Caco-2 (cell line): Measurements from ENCODE around the gene TNS3. TPM values are rescaled to one million over a fixed set of nuclear protein-coding genes. Genes with fewer than 3 reads are reported as not detected.
"Not testable (repeated sequence)": the region's sequence is repeated elsewhere in the genome, so short reads cannot be mapped to it uniquely, and the experiment has no call there.

Source experiments
- BruUV-seq: library from RNA; stranded (reverse); fragments of 400-500 nt; replicated peaks from 2 replicates; lab custom pipeline; 2021; lab: Mats Ljungman, UMichigan
- CTCF ChIA-PET: fragments of 300-600 bp; sonication (Branson Sonifier 250); formaldehyde crosslinking; loops from one replicate; lab custom pipeline; 2022; ENCODE audit warnings: antibody characterized with exemption; lab: Charles Lee
- POLR2A ChIA-PET: fragments of 300-600 bp; sonication (Branson Sonifier 250); formaldehyde crosslinking; loops from one replicate; lab custom pipeline; 2022; ENCODE audit warnings: antibody characterized with exemption; lab: Charles Lee
- DNase-seq, 2 experiments: peaks; one replicate each; pipeline versions ENCODE4 v3.0.0 to v3.0.0-alpha.2; 2020 to 2022
- H3K27me3 ChIP-seq: replicated peaks from 2 replicates; pipeline ENCODE4 v1.6.0; 2011; ENCODE audit warnings: low read length; ENCODE audit not compliant: control insufficient read depth, insufficient read depth
- H3K36me3 ChIP-seq: 2 replicates; pipeline ENCODE4 v1.5.1; 2011; ENCODE audit warnings: low read length; ENCODE audit not compliant: control insufficient read depth, insufficient read depth
- H3K4me1 ChIP-seq: fragments of 250-450 bp; sonication (Bioruptor Pico); 2 replicates; pipeline ENCODE4 v1.5.1; 2020; ENCODE audit warnings: mild to moderate bottlenecking
- H3K4me3 ChIP-seq: 2 replicates; pipeline ENCODE4 v1.5.1; 2011; ENCODE audit warnings: low read depth, mild to moderate bottlenecking, control low read depth, low read length
- H3K9me3 ChIP-seq: fragments of 250-450 bp; sonication (Bioruptor Pico); 2 replicates; pipeline ENCODE4 v1.5.1; 2020; ENCODE audit warnings: mild to moderate bottlenecking, moderate library complexity
- H3K27ac Mint-ChIP-seq: one replicate; pipeline ENCODE4 v1.8.0; 2022; ENCODE audit warnings: mixed read lengths; ENCODE audit not compliant: unreplicated experiment
- H3K27me3 Mint-ChIP-seq: one replicate; pipeline ENCODE4 v1.8.0; 2022; ENCODE audit warnings: mixed read lengths; ENCODE audit not compliant: insufficient read depth, unreplicated experiment
- H3K36me3 Mint-ChIP-seq: one replicate; pipeline ENCODE4 v1.8.0; 2022; ENCODE audit warnings: mild to moderate bottlenecking, mixed read lengths; ENCODE audit not compliant: insufficient read depth, unreplicated experiment
- H3K4me1 Mint-ChIP-seq: one replicate; pipeline ENCODE4 v1.8.0; 2022; ENCODE audit warnings: low read depth, mixed read lengths; ENCODE audit not compliant: unreplicated experiment
- H3K4me3 Mint-ChIP-seq: one replicate; pipeline ENCODE4 v1.8.0; 2022; ENCODE audit warnings: mild to moderate bottlenecking, moderate library complexity, mixed read lengths; ENCODE audit not compliant: unreplicated experiment
- H3K9me3 Mint-ChIP-seq: one replicate; pipeline ENCODE4 v1.8.0; 2022; ENCODE audit warnings: mixed read lengths; ENCODE audit not compliant: unreplicated experiment
- intact Hi-C: fragments of 100-400 bp; cut with micrococcal nuclease; formaldehyde crosslinking; loops from one replicate; pipeline ENCODE4 v1.10.0; 2022; ENCODE audit not compliant: unreplicated experiment
- total RNA-seq: library from RNA; stranded (reverse); gene quantifications from 2 replicates; pipeline ENCODE4 v1.2.3, GENCODE V29; 2022
- TF ChIP-seq, protein P1 (sequence below), 2 experiments: fragments of 200-600 bp in 1 of 2; IDR thresholded peaks; 1 replicate in 1 of 2; 2 replicates in 1 of 2; pipeline versions ENCODE4 v1.5.1 to v1.8.0; 2011 to 2022; ENCODE audit warnings: antibody characterized with exemption in 1 of 2, control low read depth in 1 of 2, inconsistent platforms in 1 of 2, low read depth in 1 of 2, low read length in 1 of 2, mild to moderate bottlenecking in 1 of 2, moderate library complexity in 1 of 2; ENCODE audit not compliant: insufficient read depth in 1 of 2, severe bottlenecking in 1 of 2, unreplicated experiment in 1 of 2

TNS3 gene
- total RNA-seq, 1 experiment from 2014 or later = 263 TPM

DNA sequence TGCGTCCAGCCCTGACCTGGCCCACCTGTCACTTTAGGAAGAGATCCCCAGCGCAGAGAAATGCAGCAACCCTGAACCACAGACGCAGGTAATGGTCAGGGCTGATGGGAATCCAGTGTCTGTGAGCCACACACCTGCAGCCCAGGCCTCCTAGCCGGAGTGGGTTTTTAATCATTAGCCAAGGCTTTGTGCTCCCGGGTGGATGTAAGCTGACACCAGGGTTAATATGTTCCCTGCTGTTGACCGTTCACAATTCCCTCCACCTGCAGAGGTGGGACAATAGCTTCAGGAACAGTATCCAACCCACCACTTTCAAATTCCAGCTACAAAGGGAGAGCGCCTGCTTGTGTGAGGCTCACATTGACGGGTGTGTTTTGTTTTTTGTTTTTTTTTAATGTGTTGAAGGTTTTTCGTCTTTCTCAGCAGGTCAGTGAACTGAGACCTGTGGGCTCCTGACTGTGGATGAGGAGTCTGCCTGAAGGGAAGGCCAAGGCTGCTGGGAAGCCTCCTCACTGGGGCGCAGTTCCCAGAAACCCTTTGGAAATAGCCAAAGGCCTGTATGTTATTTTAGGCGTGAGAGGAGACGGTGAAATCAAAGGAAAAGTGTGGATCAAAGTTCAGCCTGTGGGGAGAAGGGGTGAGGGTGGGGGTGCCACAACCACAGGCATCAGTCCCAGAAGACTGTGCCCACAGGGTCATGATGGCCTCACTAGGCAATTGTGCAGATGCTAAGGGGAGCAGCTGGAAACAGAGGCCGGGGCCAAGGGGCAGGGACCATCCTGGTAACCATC, 111.1 kb downstream of the TNS3 start:
- no peaks in the 10 kb centered on the region for H3K27me3 ChIP-seq
- H3K36me3 ChIP-seq = 0 out of 2 replicates have a peak, but pooled peaks cover 2% of the 10 kb centered on the region
- BruUV-seq = TSS peak; percentile 88
- peak; percentile 90 to 93 for DNase-seq
- ChIA-PET CTCF (interaction anchor here (0.5 to 1.4 kb wide), 9 partner anchors 12 to 507 kb away, joined by 3 to 6 read pairs (median 3); no protein-coding TSS in a partner anchor), POLR2A (interaction anchor here (0.6 to 1.1 kb wide), 4 partner anchors 9 to 88 kb away, joined by 3 read pairs; no protein-coding TSS in a partner anchor)
- TF ChIP-seq, protein P1, sequence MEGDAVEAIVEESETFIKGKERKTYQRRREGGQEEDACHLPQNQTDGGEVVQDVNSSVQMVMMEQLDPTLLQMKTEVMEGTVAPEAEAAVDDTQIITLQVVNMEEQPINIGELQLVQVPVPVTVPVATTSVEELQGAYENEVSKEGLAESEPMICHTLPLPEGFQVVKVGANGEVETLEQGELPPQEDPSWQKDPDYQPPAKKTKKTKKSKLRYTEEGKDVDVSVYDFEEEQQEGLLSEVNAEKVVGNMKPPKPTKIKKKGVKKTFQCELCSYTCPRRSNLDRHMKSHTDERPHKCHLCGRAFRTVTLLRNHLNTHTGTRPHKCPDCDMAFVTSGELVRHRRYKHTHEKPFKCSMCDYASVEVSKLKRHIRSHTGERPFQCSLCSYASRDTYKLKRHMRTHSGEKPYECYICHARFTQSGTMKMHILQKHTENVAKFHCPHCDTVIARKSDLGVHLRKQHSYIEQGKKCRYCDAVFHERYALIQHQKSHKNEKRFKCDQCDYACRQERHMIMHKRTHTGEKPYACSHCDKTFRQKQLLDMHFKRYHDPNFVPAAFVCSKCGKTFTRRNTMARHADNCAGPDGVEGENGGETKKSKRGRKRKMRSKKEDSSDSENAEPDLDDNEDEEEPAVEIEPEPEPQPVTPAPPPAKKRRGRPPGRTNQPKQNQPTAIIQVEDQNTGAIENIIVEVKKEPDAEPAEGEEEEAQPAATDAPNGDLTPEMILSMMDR (IDR thresholded peaks at IDR 0.05; ENCODE audit: insufficient read depth in 1 of 2, low read depth in 1 of 2, low read length in 1 of 2, severe bottlenecking in 1 of 2, unreplicated experiment in 1 of 2) = no peak
- no peaks in the 10 kb centered on the region for H3K9me3 ChIP-seq
- no peaks in the 10 kb centered on the region for H3K27me3 Mint-ChIP-seq
- H3K27ac Mint-ChIP-seq = peak overlapping the region; percentile 70
- intact Hi-C loops = loop anchor here (1.0 to 5.0 kb wide), 5 partner anchors 12 to 347 kb away; no protein-coding TSS in a partner anchor
- H3K9me3 Mint-ChIP-seq = no peaks in the 10 kb centered on the region
- peak overlapping the region; percentile 59 for H3K4me3 Mint-ChIP-seq
- H3K4me3 ChIP-seq = 0 out of 2 replicates have a peak overlapping the region, but pooled peaks have one; percentile 6
- H3K36me3 Mint-ChIP-seq = peaks cover 66% of the 10 kb centered on the region
- H3K4me1 Mint-ChIP-seq = peaks cover 36% of the 10 kb centered on the region
- peaks cover 68% of the 10 kb centered on the region for H3K4me1 ChIP-seq

DNA sequence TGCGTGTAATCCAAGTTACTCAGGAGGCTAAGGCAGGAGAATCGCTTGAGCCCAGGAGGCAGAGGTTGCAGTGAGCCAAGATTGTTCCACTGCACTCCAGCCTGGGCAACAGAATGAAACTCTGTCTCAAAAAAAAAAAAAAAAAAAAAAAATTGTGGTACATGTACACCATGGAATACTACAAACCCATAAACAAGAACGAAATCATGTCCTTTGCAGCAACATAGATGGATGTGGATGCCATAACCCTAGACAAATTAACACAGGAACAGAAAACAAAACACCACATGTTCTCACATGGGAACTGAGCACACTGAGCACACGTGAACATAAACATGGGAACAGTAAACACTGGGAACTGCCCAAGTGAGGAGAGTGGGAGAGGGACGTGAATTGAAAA, 112.1 kb downstream of the TNS3 start:
- POLR2A ChIA-PET, H3K9me3 Mint-ChIP-seq, DNase-seq, H3K9me3 ChIP-seq, H3K4me3 ChIP-seq, H3K27me3 Mint-ChIP-seq, BruUV-seq, H3K27me3 ChIP-seq, CTCF ChIA-PET, H3K36me3 ChIP-seq: not testable (repeated sequence)
- peak overlapping the region; percentile 59 for H3K4me3 Mint-ChIP-seq
- H3K36me3 Mint-ChIP-seq = peaks cover 74% of the 10 kb centered on the region
- peaks cover 59% of the 10 kb centered on the region for H3K4me1 ChIP-seq
- H3K27ac Mint-ChIP-seq = peak overlapping the region; percentile 70
- H3K4me1 Mint-ChIP-seq = peaks cover 44% of the 10 kb centered on the region
- intact Hi-C loops = loop anchor here (1.0 to 5.0 kb wide), 5 partner anchors 12 to 347 kb away; no protein-coding TSS in a partner anchor

DNA sequence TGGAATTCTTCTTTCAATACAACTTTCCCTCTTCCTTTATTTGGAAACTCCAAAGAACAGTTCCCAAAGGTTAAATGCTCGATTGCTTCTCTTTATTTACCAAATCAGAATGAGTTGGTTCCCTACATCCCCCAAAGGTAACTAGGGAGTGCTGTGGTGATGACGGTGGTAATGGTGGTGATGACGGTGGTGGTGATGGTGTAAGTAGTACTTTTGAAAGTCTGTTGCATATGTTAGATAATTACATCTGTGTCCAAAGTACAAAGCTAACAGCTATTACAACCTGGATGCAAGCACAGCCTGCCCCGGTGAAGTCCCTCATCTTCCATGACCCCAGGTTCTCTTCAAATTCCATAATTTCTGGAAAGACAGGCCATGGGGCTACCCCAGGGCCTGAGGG, 115.1 kb downstream of the TNS3 start:
- H3K36me3 Mint-ChIP-seq = peaks cover 99% of the 10 kb centered on the region
- no peaks in the 10 kb centered on the region for H3K9me3 Mint-ChIP-seq
- H3K27ac Mint-ChIP-seq = no peak overlapping the region
- peaks cover 55% of the 10 kb centered on the region for H3K4me1 Mint-ChIP-seq
- no peak overlapping the region for H3K4me3 ChIP-seq
- no peaks in the 10 kb centered on the region for H3K27me3 ChIP-seq
- no peak for DNase-seq
- no peaks in the 10 kb centered on the region; the same call in 1 of the 2 replicates for H3K36me3 ChIP-seq
- ChIA-PET CTCF (no interaction called here), POLR2A (no interaction called here)
- TF ChIP-seq, protein P1 (IDR thresholded peaks at IDR 0.05; ENCODE audit: insufficient read depth in 1 of 2, low read depth in 1 of 2, low read length in 1 of 2, severe bottlenecking in 1 of 2, unreplicated experiment in 1 of 2) = no peak
- BruUV-seq = no TSS peak
- H3K9me3 ChIP-seq = no peaks in the 10 kb centered on the region
- peaks cover 31% of the 10 kb centered on the region for H3K4me1 ChIP-seq
- intact Hi-C loops = no loop called here
- H3K4me3 Mint-ChIP-seq = no peak overlapping the region
- H3K27me3 Mint-ChIP-seq = no peaks in the 10 kb centered on the region
